Neural cell (in vitro differentiated cells): ENCODE results near the gene AKT3. TPM values are rescaled to one million over a fixed set of nuclear protein-coding genes. Genes with fewer than 3 reads are reported as not detected.

Experiments used
- H2AFZ ChIP-seq: fragments of 200-600, 300-800 bp; sonication (generic), shearing (Covaris generic); 2 replicates; pipeline ENCODE4 v1.6.0; 2014; ENCODE audit warnings: low read depth, mild to moderate bottlenecking, antibody characterized with exemption, low read length, moderate library complexity
- H3F3A ChIP-seq: fragments of 200-600 bp; shearing (Covaris generic); 2 replicates; pipeline ENCODE4 v1.6.1; 2016; ENCODE audit warnings: mild to moderate bottlenecking, moderate library complexity, mixed read lengths, antibody characterized with exemption, low read length; ENCODE audit not compliant: insufficient read depth, poor library complexity, severe bottlenecking
- H3K27ac ChIP-seq: fragments of 200-600, 300-800 bp; sonication (generic), shearing (Covaris generic); 2 replicates; pipeline ENCODE4 v1.5.1; 2014; ENCODE audit warnings: mild to moderate bottlenecking, low read length, moderate library complexity
- H3K27me3 ChIP-seq: fragments of 300-800, 200-600 bp; sonication (generic), shearing (Covaris generic); 2 replicates; pipeline ENCODE4 v1.6.0; 2014; ENCODE audit warnings: mild to moderate bottlenecking, low read depth, low read length, moderate library complexity; ENCODE audit not compliant: insufficient read depth
- H3K36me3 ChIP-seq: fragments of 300-800, 200-600 bp; sonication (generic), shearing (Covaris generic); 2 replicates; pipeline ENCODE4 v1.5.1; 2014; ENCODE audit warnings: mild to moderate bottlenecking, antibody characterized with exemption, low read length, moderate library complexity; ENCODE audit not compliant: insufficient read depth
- H3K4me2 ChIP-seq: fragments of 300-800, 200-600 bp; sonication (generic), shearing (Covaris generic); 2 replicates; pipeline ENCODE4 v1.6.0; 2014; ENCODE audit warnings: mild to moderate bottlenecking, low read length
- H3K4me3 ChIP-seq: fragments of 300-800, 200-600 bp; sonication (generic), shearing (Covaris generic); 2 replicates; pipeline ENCODE4 v1.5.1; 2014; ENCODE audit warnings: mild to moderate bottlenecking, low read length, moderate library complexity
- H3K79me2 ChIP-seq: fragments of 200-600 bp; shearing (Covaris generic); replicated peaks from 2 replicates; pipeline ENCODE4 v1.6.0; 2014; ENCODE audit warnings: mild to moderate bottlenecking, low read length, moderate library complexity; ENCODE audit not compliant: insufficient read depth
- H3K9ac ChIP-seq: fragments of 300-800, 200-600 bp; sonication (generic), shearing (Covaris generic); 2 replicates; pipeline ENCODE4 v1.6.1; 2016; ENCODE audit warnings: mild to moderate bottlenecking, low read length, mixed read lengths
- H3K9me2 ChIP-seq: fragments of 200-600 bp; shearing (Covaris generic); 2 replicates; pipeline ENCODE4 v1.6.1; 2016; ENCODE audit warnings: mild to moderate bottlenecking, low read length, mixed read lengths; ENCODE audit not compliant: insufficient read depth
- H3K9me3 ChIP-seq: fragments of 200-600, 300-800 bp; sonication (generic), shearing (Covaris generic); 2 replicates; pipeline ENCODE4 v1.6.1; 2016; ENCODE audit warnings: mild to moderate bottlenecking, mixed run types, low read length, moderate library complexity, mixed read lengths
- H4K20me1 ChIP-seq: fragments of 200-600 bp; shearing (Covaris generic); 2 replicates; pipeline ENCODE4 v1.6.1; 2016; ENCODE audit warnings: mild to moderate bottlenecking, mixed run types; ENCODE audit not compliant: insufficient read depth
- EP300 ChIP-seq: fragments of 450-650 bp; conservative IDR thresholded peaks from 2 replicates; pipeline ENCODE4 v1.6.1; 2014; ENCODE audit warnings: antibody characterized with exemption, mild to moderate bottlenecking, moderate library complexity; ENCODE audit not compliant: poor library complexity, severe bottlenecking
- EZH2 ChIP-seq: fragments of 200-600, 300-800 bp; shearing (Covaris generic), sonication (generic); IDR thresholded peaks from 2 replicates; pipeline ENCODE4 v1.6.1; 2014; ENCODE audit warnings: antibody characterized with exemption, low read length, borderline replicate concordance, mild to moderate bottlenecking; ENCODE audit not compliant: insufficient read depth, poor library complexity, severe bottlenecking
- MXI1 ChIP-seq: fragments of 450-650 bp; conservative IDR thresholded peaks from 2 replicates; pipeline ENCODE4 v1.6.1; 2014; ENCODE audit warnings: antibody characterized with exemption, mild to moderate bottlenecking; ENCODE audit not compliant: poor library complexity, severe bottlenecking
- POLR2AphosphoS5 ChIP-seq: IDR thresholded peaks from 2 replicates; pipeline ENCODE4 v1.6.1; 2012
- RAD21 ChIP-seq: fragments of 450-650 bp; conservative IDR thresholded peaks from 2 replicates; pipeline ENCODE4 v1.6.1; 2014; ENCODE audit warnings: antibody characterized with exemption, mild to moderate bottlenecking, moderate library complexity
- SMC3 ChIP-seq: fragments of 450-650 bp; conservative IDR thresholded peaks from 2 replicates; pipeline ENCODE4 v1.6.1; 2014; ENCODE audit warnings: antibody characterized with exemption, mild to moderate bottlenecking, moderate library complexity; ENCODE audit not compliant: poor library complexity
- TAF1 ChIP-seq: IDR thresholded peaks from 2 replicates; pipeline ENCODE4 v1.6.1; 2012; ENCODE audit warnings: low read depth
- polyA plus RNA-seq: library from polyadenylated mRNA; depleted of rRNA; stranded (reverse); fragments of >200 nt; gene quantifications from 2 replicates; pipeline ENCODE4 v1.2.3, GENCODE V29; 2014
- TF ChIP-seq, protein P1 (sequence below): fragments of 450-650 bp; IDR thresholded peaks from 2 replicates; pipeline ENCODE4 v1.5.1; 2014; ENCODE audit warnings: antibody characterized with exemption, mild to moderate bottlenecking, moderate library complexity; ENCODE audit not compliant: poor library complexity, severe bottlenecking
- TF ChIP-seq, protein P2 (sequence below): IDR thresholded peaks from 2 replicates; pipeline ENCODE4 v1.6.1; 2012; ENCODE audit warnings: borderline replicate concordance

The AKT3 gene
- polyA plus RNA-seq, 1 donor from 2014 or later: 46.0 TPM

DNA sequence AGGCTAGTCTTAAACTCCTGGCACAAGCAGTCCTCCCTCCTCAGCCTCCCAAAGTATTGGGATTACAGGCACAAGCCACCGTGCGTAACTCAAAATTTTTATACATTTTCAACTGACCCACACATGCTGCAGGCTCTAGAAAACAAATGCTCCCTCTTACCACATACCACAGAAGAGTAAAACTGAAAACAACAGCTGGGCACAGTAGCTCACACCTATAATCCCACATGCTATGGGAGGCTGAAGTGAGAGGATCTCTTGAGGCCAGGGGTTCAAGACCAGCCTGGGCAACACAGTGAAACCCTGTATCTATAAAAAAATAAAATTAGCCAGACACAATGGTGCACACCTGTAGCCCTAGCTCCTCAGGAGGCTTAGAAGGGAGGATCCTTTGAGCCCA, 56.7 kb downstream of the AKT3 start:
- Histone ChIP-seq H3K4me3 (no peak overlapping the region), H3K9ac (no peak overlapping the region), H3K9me2 (no peaks in the 10 kb centered on the region), H3F3A (no peaks in the 10 kb centered on the region), H4K20me1 (no peaks in the 10 kb centered on the region), H3K27ac (no peak overlapping the region), H3K4me2 (no peak overlapping the region), H3K9me3 (no peaks in the 10 kb centered on the region), H3K79me2 (peaks cover 28% of the 10 kb centered on the region), H3K36me3 (no peaks in the 10 kb centered on the region), H3K27me3 (no peaks in the 10 kb centered on the region), H2AFZ (no peak overlapping the region)
- TF ChIP-seq SMC3 (no peak), TAF1 (no peak), RAD21 (no peak), EP300 (no peak), MXI1 (no peak), POLR2AphosphoS5 (no peak), EZH2 (no peak)
- TF ChIP-seq, protein P1, sequence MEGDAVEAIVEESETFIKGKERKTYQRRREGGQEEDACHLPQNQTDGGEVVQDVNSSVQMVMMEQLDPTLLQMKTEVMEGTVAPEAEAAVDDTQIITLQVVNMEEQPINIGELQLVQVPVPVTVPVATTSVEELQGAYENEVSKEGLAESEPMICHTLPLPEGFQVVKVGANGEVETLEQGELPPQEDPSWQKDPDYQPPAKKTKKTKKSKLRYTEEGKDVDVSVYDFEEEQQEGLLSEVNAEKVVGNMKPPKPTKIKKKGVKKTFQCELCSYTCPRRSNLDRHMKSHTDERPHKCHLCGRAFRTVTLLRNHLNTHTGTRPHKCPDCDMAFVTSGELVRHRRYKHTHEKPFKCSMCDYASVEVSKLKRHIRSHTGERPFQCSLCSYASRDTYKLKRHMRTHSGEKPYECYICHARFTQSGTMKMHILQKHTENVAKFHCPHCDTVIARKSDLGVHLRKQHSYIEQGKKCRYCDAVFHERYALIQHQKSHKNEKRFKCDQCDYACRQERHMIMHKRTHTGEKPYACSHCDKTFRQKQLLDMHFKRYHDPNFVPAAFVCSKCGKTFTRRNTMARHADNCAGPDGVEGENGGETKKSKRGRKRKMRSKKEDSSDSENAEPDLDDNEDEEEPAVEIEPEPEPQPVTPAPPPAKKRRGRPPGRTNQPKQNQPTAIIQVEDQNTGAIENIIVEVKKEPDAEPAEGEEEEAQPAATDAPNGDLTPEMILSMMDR: no peak

DNA sequence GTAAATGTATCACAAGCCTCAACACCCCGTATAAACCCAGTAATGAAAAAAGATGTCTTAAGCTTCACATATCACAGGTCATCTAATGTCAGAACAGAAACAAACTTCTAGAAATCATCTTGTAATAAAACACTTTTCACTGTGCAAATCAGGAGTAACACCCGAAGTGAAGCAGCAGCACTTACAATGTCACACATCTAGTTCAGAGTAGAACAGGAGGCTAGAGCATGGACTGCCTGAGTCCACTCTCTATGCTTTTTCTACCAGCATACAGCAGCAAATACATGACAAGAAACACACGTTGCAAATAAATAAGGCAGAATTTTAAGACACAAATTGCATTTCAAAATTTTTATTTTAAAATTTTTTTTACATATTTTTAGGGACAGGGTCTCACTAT, 57.2 kb downstream of the AKT3 start:
- Histone ChIP-seq H3K36me3 (no peaks in the 10 kb centered on the region), H4K20me1 (no peaks in the 10 kb centered on the region)

DNA sequence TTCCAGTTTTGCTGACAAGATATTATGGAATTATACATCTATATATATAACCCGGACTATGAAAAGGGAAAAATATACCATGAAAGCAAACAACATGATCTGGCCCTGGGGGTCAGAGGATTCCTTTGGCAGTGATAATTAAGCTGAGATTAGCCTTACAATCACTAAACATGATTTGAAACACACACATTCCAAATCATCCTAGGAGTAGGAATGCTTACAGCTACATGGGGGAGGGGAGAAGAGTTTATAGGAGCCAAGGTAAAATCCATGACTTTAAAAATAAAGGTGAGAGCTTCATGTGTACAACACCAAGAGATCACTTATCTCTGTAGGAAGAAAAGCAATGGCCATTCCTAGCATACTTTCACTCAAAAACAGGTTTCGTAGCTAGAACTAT, 57.6 kb downstream of the AKT3 start:
- no peaks in the 10 kb centered on the region for H3K36me3 ChIP-seq
- no peak overlapping the region for H3K9ac ChIP-seq
- H3K9me3 ChIP-seq: no peaks in the 10 kb centered on the region
- H3K4me2 ChIP-seq: no peak overlapping the region
- H4K20me1 ChIP-seq: no peaks in the 10 kb centered on the region
- H3K27me3 ChIP-seq: no peaks in the 10 kb centered on the region
- H3K9me2 ChIP-seq: no peaks in the 10 kb centered on the region
- no peak overlapping the region for H3K27ac ChIP-seq
- no peak overlapping the region for H2AFZ ChIP-seq
- H3K4me3 ChIP-seq: no peak overlapping the region
- H3K79me2 ChIP-seq: peaks cover 28% of the 10 kb centered on the region
- TF ChIP-seq RAD21: no peak
- TF ChIP-seq, protein P2, sequence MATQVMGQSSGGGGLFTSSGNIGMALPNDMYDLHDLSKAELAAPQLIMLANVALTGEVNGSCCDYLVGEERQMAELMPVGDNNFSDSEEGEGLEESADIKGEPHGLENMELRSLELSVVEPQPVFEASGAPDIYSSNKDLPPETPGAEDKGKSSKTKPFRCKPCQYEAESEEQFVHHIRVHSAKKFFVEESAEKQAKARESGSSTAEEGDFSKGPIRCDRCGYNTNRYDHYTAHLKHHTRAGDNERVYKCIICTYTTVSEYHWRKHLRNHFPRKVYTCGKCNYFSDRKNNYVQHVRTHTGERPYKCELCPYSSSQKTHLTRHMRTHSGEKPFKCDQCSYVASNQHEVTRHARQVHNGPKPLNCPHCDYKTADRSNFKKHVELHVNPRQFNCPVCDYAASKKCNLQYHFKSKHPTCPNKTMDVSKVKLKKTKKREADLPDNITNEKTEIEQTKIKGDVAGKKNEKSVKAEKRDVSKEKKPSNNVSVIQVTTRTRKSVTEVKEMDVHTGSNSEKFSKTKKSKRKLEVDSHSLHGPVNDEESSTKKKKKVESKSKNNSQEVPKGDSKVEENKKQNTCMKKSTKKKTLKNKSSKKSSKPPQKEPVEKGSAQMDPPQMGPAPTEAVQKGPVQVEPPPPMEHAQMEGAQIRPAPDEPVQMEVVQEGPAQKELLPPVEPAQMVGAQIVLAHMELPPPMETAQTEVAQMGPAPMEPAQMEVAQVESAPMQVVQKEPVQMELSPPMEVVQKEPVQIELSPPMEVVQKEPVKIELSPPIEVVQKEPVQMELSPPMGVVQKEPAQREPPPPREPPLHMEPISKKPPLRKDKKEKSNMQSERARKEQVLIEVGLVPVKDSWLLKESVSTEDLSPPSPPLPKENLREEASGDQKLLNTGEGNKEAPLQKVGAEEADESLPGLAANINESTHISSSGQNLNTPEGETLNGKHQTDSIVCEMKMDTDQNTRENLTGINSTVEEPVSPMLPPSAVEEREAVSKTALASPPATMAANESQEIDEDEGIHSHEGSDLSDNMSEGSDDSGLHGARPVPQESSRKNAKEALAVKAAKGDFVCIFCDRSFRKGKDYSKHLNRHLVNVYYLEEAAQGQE: no peak
- no peak for TF ChIP-seq MXI1
- TF ChIP-seq TAF1: no peak
- H3F3A ChIP-seq: no peaks in the 10 kb centered on the region

More for the DNA sequence above, 57.2 kb downstream of the AKT3 start:
- Histone ChIP-seq H3K4me2 (no peak overlapping the region), H3K9me3 (no peaks in the 10 kb centered on the region), H3K9ac (no peak overlapping the region), H3F3A (no peaks in the 10 kb centered on the region), H3K9me2 (no peaks in the 10 kb centered on the region), H3K4me3 (no peak overlapping the region), H3K79me2 (peaks cover 28% of the 10 kb centered on the region), H3K27ac (no peak overlapping the region), H2AFZ (no peak overlapping the region), H3K27me3 (no peaks in the 10 kb centered on the region)
- TF ChIP-seq EZH2 (no peak), MXI1 (no peak), RAD21 (no peak), SMC3 (no peak), EP300 (no peak)
- TF ChIP-seq, protein P1: no peak
